HepG2 (cell line): ENCODE measurements around the gene IQCH.

Experiments used
- BHLHE40 ChIP-seq: IDR thresholded peaks from 2 replicates; pipeline ENCODE4 v1.6.1; 2011; ENCODE audit warnings: low read length, improper control_type of control experiment
- CBX2 ChIP-seq, 2 experiments: fragments of 200-600 bp in 1 of 2; sonication (generic); formaldehyde crosslinking in 1 of 2; IDR thresholded peaks; 2 replicates each; pipeline versions ENCODE4 v1.7.0 to v1.8.1; 2018 to 2022; ENCODE audit warnings: low read depth in 2 of 2, low read length in 1 of 2, mild to moderate bottlenecking in 1 of 2, missing genetic modification reagents in 1 of 2
- CHD2 ChIP-seq: IDR thresholded peaks from 2 replicates; pipeline ENCODE4 v1.6.1; 2011; ENCODE audit warnings: low read depth, low read length, improper control_type of control experiment
- EP300 ChIP-seq, 3 experiments: sonication (generic) in 1 of 3; formaldehyde crosslinking in 1 of 3; IDR thresholded peaks; 2 replicates each; pipeline versions ENCODE4 v1.5.1 to v1.6.1; 2011 to 2020; ENCODE audit warnings: low read depth in 2 of 3, low read length in 2 of 3, borderline replicate concordance in 1 of 3, improper control_type of control experiment in 1 of 3, mild to moderate bottlenecking in 1 of 3, missing genetic modification reagents in 1 of 3, moderate library complexity in 1 of 3
- FOSL2 ChIP-seq: sonication (generic); formaldehyde crosslinking; IDR thresholded peaks from 2 replicates; pipeline ENCODE4 v1.4.0; 2020; ENCODE audit warnings: missing genetic modification reagents
- KLF6 ChIP-seq: IDR thresholded peaks from 2 replicates; pipeline ENCODE4 v1.8.0; 2016; ENCODE audit warnings: missing biosample characterization, missing genetic modification reagents
- NFYB ChIP-seq: sonication (generic); formaldehyde crosslinking; IDR thresholded peaks from 2 replicates; pipeline ENCODE4 v1.4.0; 2020; ENCODE audit warnings: missing genetic modification reagents
- RAD21 ChIP-seq: fragments of 450-650 bp; formaldehyde crosslinking; IDR thresholded peaks from 2 replicates; pipeline ENCODE4 v1.5.0; 2020; ENCODE audit warnings: mild to moderate bottlenecking
- RBM22 ChIP-seq: fragments of 200-400 bp; formaldehyde crosslinking; optimal IDR thresholded peaks from 2 replicates; pipeline ENCODE3; 2017; ENCODE audit warnings: mild to moderate bottlenecking, low read length, moderate library complexity
- RBM39 ChIP-seq: fragments of 200-400 bp; formaldehyde crosslinking; IDR thresholded peaks from one replicate; pipeline ENCODE4 v1.6.1; 2018; ENCODE audit warnings: antibody characterized with exemption, mild to moderate bottlenecking, low read depth, low read length; ENCODE audit not compliant: poor library complexity, severe bottlenecking
- SIX4 ChIP-seq: sonication (generic); formaldehyde crosslinking; IDR thresholded peaks from 2 replicates; pipeline ENCODE4 v1.4.0; 2020; ENCODE audit warnings: missing genetic modification reagents
- TF ChIP-seq, protein P1 (sequence below): sonication (generic); formaldehyde crosslinking; conservative IDR thresholded peaks from 2 replicates; pipeline ENCODE4 v1.4.0; 2020; ENCODE audit warnings: missing genetic modification reagents
- TF ChIP-seq, protein P2 (sequence below): sonication (generic); formaldehyde crosslinking; IDR thresholded peaks from 2 replicates; pipeline ENCODE4 v1.5.0; 2020; ENCODE audit warnings: mild to moderate bottlenecking, missing genetic modification reagents, moderate library complexity

DNA sequence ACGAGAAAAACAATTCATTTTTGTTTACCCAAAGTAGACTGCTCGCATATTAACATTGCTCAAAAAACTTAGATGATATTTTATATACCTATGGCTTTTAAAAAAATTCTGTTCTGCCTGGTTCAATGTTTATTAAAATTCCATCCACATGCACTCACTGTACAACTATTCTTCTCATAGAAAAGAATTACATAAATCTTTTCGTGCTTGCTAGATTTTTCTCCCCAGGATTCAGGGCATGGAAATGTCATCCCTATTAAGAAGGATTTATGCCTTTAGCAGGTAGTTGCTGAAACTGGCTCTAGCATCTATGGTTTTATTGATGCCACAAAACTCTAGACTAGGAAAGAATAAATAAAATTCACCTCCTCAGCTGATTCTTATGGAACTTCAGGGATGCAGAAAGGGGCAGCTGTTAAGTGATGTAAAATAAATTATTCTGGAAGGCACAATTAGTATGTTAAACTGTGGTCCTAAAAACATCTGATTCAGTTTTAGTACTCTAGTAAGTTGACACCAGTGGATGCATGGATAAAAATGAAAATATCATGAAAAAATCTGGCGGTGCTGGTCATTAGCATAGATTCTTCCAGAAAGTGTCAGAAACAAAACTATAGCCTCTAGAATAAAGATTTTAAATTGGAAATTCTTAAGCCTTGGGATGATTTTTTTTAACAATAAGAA lies 41.8 kb upstream of the IQCH start:
- TF ChIP-seq EP300 (IDR thresholded peaks at IDR 0.05; ENCODE audit: low read depth in 2 of 2, low read length in 2 of 2) (no peak), EP300 (CRISPR knock-in tag; IDR thresholded peaks at IDR 0.05; ENCODE audit: borderline replicate concordance) (no peak), SIX4 (CRISPR knock-in tag) (no peak), RBM39 (no peak), KLF6 (CRISPR knock-in tag) (no peak), CBX2 (IDR thresholded peaks at IDR 0.05; ENCODE audit: low read depth, low read length) (no peak), CBX2 (CRISPR knock-in tag; IDR thresholded peaks at IDR 0.05; ENCODE audit: low read depth) (no peak), RAD21 (CRISPR knock-in tag) (no peak), FOSL2 (no peak), CHD2 (no peak), NFYB (CRISPR knock-in tag) (no peak), BHLHE40 (no peak), RBM22 (no peak)
- TF ChIP-seq, protein P1, sequence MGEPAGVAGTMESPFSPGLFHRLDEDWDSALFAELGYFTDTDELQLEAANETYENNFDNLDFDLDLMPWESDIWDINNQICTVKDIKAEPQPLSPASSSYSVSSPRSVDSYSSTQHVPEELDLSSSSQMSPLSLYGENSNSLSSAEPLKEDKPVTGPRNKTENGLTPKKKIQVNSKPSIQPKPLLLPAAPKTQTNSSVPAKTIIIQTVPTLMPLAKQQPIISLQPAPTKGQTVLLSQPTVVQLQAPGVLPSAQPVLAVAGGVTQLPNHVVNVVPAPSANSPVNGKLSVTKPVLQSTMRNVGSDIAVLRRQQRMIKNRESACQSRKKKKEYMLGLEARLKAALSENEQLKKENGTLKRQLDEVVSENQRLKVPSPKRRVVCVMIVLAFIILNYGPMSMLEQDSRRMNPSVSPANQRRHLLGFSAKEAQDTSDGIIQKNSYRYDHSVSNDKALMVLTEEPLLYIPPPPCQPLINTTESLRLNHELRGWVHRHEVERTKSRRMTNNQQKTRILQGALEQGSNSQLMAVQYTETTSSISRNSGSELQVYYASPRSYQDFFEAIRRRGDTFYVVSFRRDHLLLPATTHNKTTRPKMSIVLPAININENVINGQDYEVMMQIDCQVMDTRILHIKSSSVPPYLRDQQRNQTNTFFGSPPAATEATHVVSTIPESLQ (CRISPR knock-in tag): no peak
- TF ChIP-seq, protein P2, sequence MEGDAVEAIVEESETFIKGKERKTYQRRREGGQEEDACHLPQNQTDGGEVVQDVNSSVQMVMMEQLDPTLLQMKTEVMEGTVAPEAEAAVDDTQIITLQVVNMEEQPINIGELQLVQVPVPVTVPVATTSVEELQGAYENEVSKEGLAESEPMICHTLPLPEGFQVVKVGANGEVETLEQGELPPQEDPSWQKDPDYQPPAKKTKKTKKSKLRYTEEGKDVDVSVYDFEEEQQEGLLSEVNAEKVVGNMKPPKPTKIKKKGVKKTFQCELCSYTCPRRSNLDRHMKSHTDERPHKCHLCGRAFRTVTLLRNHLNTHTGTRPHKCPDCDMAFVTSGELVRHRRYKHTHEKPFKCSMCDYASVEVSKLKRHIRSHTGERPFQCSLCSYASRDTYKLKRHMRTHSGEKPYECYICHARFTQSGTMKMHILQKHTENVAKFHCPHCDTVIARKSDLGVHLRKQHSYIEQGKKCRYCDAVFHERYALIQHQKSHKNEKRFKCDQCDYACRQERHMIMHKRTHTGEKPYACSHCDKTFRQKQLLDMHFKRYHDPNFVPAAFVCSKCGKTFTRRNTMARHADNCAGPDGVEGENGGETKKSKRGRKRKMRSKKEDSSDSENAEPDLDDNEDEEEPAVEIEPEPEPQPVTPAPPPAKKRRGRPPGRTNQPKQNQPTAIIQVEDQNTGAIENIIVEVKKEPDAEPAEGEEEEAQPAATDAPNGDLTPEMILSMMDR: no peak
